K562 (cell line): Measurements from ENCODE around the gene NIPAL1. TPM values are rescaled to one million over a fixed set of nuclear protein-coding genes. Genes with fewer than 3 reads are reported as not detected.

Experiments
- ATAC-seq: fragments of 200-7000 bp; cut with Tn5 transposase; 3 replicates; pipeline ENCODE4 v1.9.1; 2020; ENCODE audit warnings: moderate library complexity
- BruUV-seq: library from RNA; stranded (reverse); fragments of 400-500 nt; replicated peaks from 2 replicates; lab custom pipeline; 2021; lab: Mats Ljungman, UMichigan
- CTCF ChIA-PET: fragments of 300-600 bp; formaldehyde crosslinking; extraction: SDS; loops from one replicate; lab custom pipeline; 2021; ENCODE audit warnings: low intra/inter-chr PET ratio; lab: Yijun Ruan, JAX
- POLR2A ChIA-PET: fragments of 300-600, 350-650 bp; sonication (Branson Sonifier 250); formaldehyde crosslinking; extraction: SDS; loops from one replicate; lab custom pipeline; 2021; ENCODE audit warnings: antibody characterized with exemption, inconsistent platforms; lab: Yijun Ruan, JAX
- DNase-seq, 4 experiments: peaks; one replicate each; pipeline versions ENCODE4 v3.0.0 to v3.0.0-alpha.2; 2011 to 2018; ENCODE audit warnings: low spot score in 3 of 4, mixed read lengths in 3 of 4; ENCODE audit errors: extremely low read depth in 1 of 4
- FAIRE-seq: peaks from 2 replicates; lab custom pipeline; 2011; peaks lifted over from hg19 to GRCh38; lab: Jason Lieb, UNC
- H2AFZ ChIP-seq: 2 replicates; pipeline ENCODE4 v1.6.0; 2011; ENCODE audit warnings: low read depth, low read length, control low read depth, inconsistent platforms
- H3K27ac ChIP-seq: fragments of 200-600 bp; 3 replicates; pipeline ENCODE4 v1.8.0; 2011; ENCODE audit warnings: low read depth, mild to moderate bottlenecking, control low read depth, inconsistent platforms, low read length, moderate library complexity, mixed read lengths; ENCODE audit errors: extremely low read depth
- H3K27me3 ChIP-seq, 2 experiments: fragments of 300-600 bp in 1 of 2; 2 replicates in 1 of 2; 3 replicates in 1 of 2; pipeline versions ENCODE4 v1.6.0 to v1.8.0; 2011; ENCODE audit warnings: inconsistent platforms in 2 of 2, low read length in 2 of 2, mild to moderate bottlenecking in 1 of 2, mixed read lengths in 1 of 2, moderate library complexity in 1 of 2; ENCODE audit not compliant: control insufficient read depth in 2 of 2, insufficient read depth in 2 of 2
- H3K36me3 ChIP-seq: fragments of 300-600 bp; 3 replicates; pipeline ENCODE4 v1.8.0; 2011; ENCODE audit warnings: mild to moderate bottlenecking, low read length, inconsistent platforms; ENCODE audit not compliant: control insufficient read depth, insufficient read depth
- H3K4me1 ChIP-seq, 2 experiments: fragments of 200-600 bp in 1 of 2; replicated peaks in 1 of 2; 2 replicates in 1 of 2; 3 replicates in 1 of 2; pipeline versions ENCODE4 v1.5.1 to v1.8.0; 2011; ENCODE audit warnings: inconsistent platforms in 2 of 2, low read length in 2 of 2, mild to moderate bottlenecking in 1 of 2, mixed read lengths in 1 of 2, moderate library complexity in 1 of 2; ENCODE audit not compliant: control insufficient read depth in 2 of 2, insufficient read depth in 2 of 2
- H3K4me2 ChIP-seq: 2 replicates; pipeline ENCODE4 v1.6.1; 2011; ENCODE audit warnings: low read length, control low read depth, inconsistent platforms, mixed read lengths; ENCODE audit not compliant: insufficient read depth
- H3K4me3 ChIP-seq: fragments of 200-600 bp; sonication (generic), shearing (Covaris generic); 2 replicates; pipeline ENCODE4 v1.5.1; 2016; ENCODE audit warnings: control low read depth, inconsistent platforms
- H3K79me2 ChIP-seq: fragments of 200-600 bp; 3 replicates; pipeline ENCODE4 v1.8.0; 2011; ENCODE audit warnings: low read length, inconsistent platforms; ENCODE audit not compliant: control insufficient read depth, insufficient read depth
- H3K9ac ChIP-seq, 2 experiments: 2 replicates each; pipeline versions ENCODE4 v1.6.0 to v1.6.1; 2011; ENCODE audit warnings: low read depth in 2 of 2, low read length in 2 of 2, control low read depth in 1 of 2, inconsistent platforms in 1 of 2, mild to moderate bottlenecking in 1 of 2, mixed read lengths in 1 of 2; ENCODE audit not compliant: insufficient read depth in 1 of 2
- H3K9me1 ChIP-seq: one replicate; pipeline ENCODE4 v1.6.0; 2011; ENCODE audit warnings: inconsistent platforms, mild to moderate bottlenecking, low read length, moderate library complexity; ENCODE audit not compliant: control insufficient read depth, insufficient read depth
- H3K9me3 ChIP-seq: replicated peaks from 2 replicates; pipeline ENCODE4 v1.5.1; 2011; ENCODE audit warnings: low read depth, low read length, inconsistent platforms; ENCODE audit not compliant: control insufficient read depth, insufficient read depth
- H4K20me1 ChIP-seq: replicated peaks from 2 replicates; pipeline ENCODE4 v1.6.1; 2011; ENCODE audit warnings: low read length, inconsistent platforms, mixed read lengths; ENCODE audit not compliant: control insufficient read depth, insufficient read depth
- BCOR ChIP-seq: fragments of 450-650 bp; IDR thresholded peaks from 2 replicates; pipeline ENCODE4 v1.6.1; 2016
- CHAMP1 ChIP-seq: fragments of 450-650 bp; IDR thresholded peaks from 2 replicates; pipeline ENCODE4 v1.6.1; 2016; ENCODE audit warnings: mild to moderate bottlenecking
- ERF ChIP-seq: fragments of 450-650 bp; formaldehyde crosslinking; IDR thresholded peaks from 2 replicates; pipeline ENCODE4 v1.4.0; 2020; ENCODE audit warnings: mild to moderate bottlenecking, mixed read lengths
- MECOM ChIP-seq: fragments of 250-450 bp; sonication (Bioruptor Pico); IDR thresholded peaks from 2 replicates; pipeline ENCODE4 v1.8.0; 2022; ENCODE audit warnings: inconsistent platforms
- NFIC ChIP-seq: fragments of 450-650 bp; IDR thresholded peaks from 2 replicates; pipeline ENCODE4 v1.6.1; 2017; ENCODE audit warnings: mild to moderate bottlenecking, inconsistent platforms
- RAD21 ChIP-seq, 2 experiments: fragments of 250-450 bp in 1 of 2; fragments of 450-650 bp in 1 of 2; sonication (Bioruptor Pico) in 1 of 2; formaldehyde crosslinking in 1 of 2; IDR thresholded peaks in 1 of 2; conservative IDR thresholded peaks in 1 of 2; 2 replicates each; pipeline versions ENCODE4 v1.4.0 to v1.8.0; 2020 to 2022; ENCODE audit warnings: mild to moderate bottlenecking in 2 of 2, moderate library complexity in 1 of 2
- TAF9B ChIP-seq: fragments of 450-650 bp; IDR thresholded peaks from 2 replicates; pipeline ENCODE4 v1.6.1; 2018; ENCODE audit warnings: mild to moderate bottlenecking; ENCODE audit not compliant: partially characterized antibody
- ZNF830 ChIP-seq: fragments of 250-450 bp; sonication (Bioruptor Pico); IDR thresholded peaks from 2 replicates; pipeline ENCODE4 v1.5.0; 2021; ENCODE audit warnings: mild to moderate bottlenecking
- WGBS: fragments of 100-300 bp; shearing (Covaris generic); methylation state at CpG from one replicate; pipeline ENCODE4 v1.1.6; 2016; ENCODE audit warnings: low coverage, mixed read lengths; ENCODE audit not compliant: insufficient coverage; ENCODE audit errors: missing lambda C conversion rate; 5-methylcytosine and 5-hydroxymethylcytosine counted together
- in situ Hi-C: fragments of 300-500 bp; cut with MboI; formaldehyde crosslinking; loops from 4 replicates; pipeline ENCODE4 v1.15.0; 2018; ENCODE audit warnings: inconsistent platforms, mixed read lengths
- intact Hi-C: fragments of 100-400 bp; cut with micrococcal nuclease; formaldehyde crosslinking; loops from 2 replicates; pipeline ENCODE4 v1.14.2; 2022
- polyA plus RNA-seq, 8 experiments: library from polyadenylated mRNA; depleted of rRNA in 4 of 8; stranded (reverse) in 5 of 8; unstranded in 3 of 8; fragments of >200 nt; fragmentation: Nextera tagmentation in 2 of 8; fragmentation: Illumina TruSeq in 1 of 8; extraction: Ambion mirVana in 2 of 8; extraction: Trizol in 1 of 8; gene quantifications; 2 replicates each; pipeline versions ENCODE4 v1.2.1 to v1.2.3, GENCODE V29; 2011 to 2014; ENCODE audit warnings: inconsistent platforms in 1 of 8, missing spikeins in 1 of 8
- total RNA-seq, 7 experiments: library from RNA; depleted of rRNA in 6 of 7; stranded (reverse); fragments of >200 nt in 6 of 7; fragmentation: Illumina TruSeq in 2 of 7; extraction: Trizol in 2 of 7; gene quantifications; 2 replicates each; pipeline versions ENCODE4 v1.2.1 to v1.2.3, GENCODE V29; 2011 to 2021; ENCODE audit warnings: low replicate concordance in 1 of 7
- TF ChIP-seq, protein P1 (sequence below): fragments of 250-450 bp; sonication (Bioruptor Pico); IDR thresholded peaks from 2 replicates; pipeline ENCODE4 v1.8.0; 2022; ENCODE audit warnings: inconsistent platforms
- TF ChIP-seq, protein P2 (sequence below): fragments of 250-450 bp; sonication (Bioruptor Pico); IDR thresholded peaks from 2 replicates; pipeline ENCODE4 v1.9.0; 2021; ENCODE audit warnings: mild to moderate bottlenecking, inconsistent platforms

The NIPAL1 gene
- total and polyA plus RNA-seq, 9 of the 15 experiments (the other 6 are each of a cell fraction or from before 2014, with no cell fraction given) = 0.03 to 0.43 (median 0.25) TPM

DNA sequence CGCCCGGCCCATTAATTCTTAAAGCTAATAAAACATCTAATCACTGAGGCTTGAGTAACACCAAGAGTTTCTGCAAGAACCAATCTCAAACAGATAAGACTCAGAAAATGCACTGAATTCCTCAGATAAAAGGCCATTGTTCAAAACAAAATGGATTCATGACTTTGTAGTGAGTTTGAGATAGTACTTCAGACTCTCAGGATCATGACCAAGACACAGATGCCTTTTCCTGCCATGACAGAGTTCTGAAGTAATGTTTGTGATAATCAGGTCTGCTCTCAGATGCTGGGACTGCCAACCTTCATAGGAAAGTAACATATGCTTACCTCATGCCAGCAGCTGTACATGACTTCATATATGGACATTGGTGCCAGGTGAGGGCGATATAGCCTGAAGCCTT is 54.6 kb downstream of the NIPAL1 start:
- DNase-seq = no peak
- no peak for ATAC-seq
- no peaks in the 10 kb centered on the region for H4K20me1 ChIP-seq
- no peak overlapping the region for H3K27ac ChIP-seq
- H2AFZ ChIP-seq = no peak overlapping the region
- CTCF ChIA-PET = no interaction called here
- no TSS peak for BruUV-seq
- no peaks in the 10 kb centered on the region for H3K9me3 ChIP-seq
- no peaks in the 10 kb centered on the region; a peak in 1 of 5 replicates for H3K27me3 ChIP-seq
- no peaks in the 10 kb centered on the region for H3K4me1 ChIP-seq
- intact Hi-C loops = no loop called here
- peak; percentile 71 for FAIRE-seq
- H3K9ac ChIP-seq = no peak overlapping the region
- no peaks in the 10 kb centered on the region for H3K36me3 ChIP-seq
- no peaks in the 10 kb centered on the region for H3K9me1 ChIP-seq
- no peak overlapping the region for H3K4me2 ChIP-seq
- no peak overlapping the region for H3K4me3 ChIP-seq
- TF ChIP-seq, protein P1, sequence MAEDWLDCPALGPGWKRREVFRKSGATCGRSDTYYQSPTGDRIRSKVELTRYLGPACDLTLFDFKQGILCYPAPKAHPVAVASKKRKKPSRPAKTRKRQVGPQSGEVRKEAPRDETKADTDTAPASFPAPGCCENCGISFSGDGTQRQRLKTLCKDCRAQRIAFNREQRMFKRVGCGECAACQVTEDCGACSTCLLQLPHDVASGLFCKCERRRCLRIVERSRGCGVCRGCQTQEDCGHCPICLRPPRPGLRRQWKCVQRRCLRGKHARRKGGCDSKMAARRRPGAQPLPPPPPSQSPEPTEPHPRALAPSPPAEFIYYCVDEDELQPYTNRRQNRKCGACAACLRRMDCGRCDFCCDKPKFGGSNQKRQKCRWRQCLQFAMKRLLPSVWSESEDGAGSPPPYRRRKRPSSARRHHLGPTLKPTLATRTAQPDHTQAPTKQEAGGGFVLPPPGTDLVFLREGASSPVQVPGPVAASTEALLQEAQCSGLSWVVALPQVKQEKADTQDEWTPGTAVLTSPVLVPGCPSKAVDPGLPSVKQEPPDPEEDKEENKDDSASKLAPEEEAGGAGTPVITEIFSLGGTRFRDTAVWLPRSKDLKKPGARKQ (CRISPR knock-in tag) = no peak
- TF ChIP-seq TAF9B = no peak
- no peak for TF ChIP-seq NFIC
- H3K79me2 ChIP-seq = no peaks in the 10 kb centered on the region
- in situ Hi-C loops = no loop called here
- POLR2A ChIA-PET = interaction anchor here (0.6 kb wide), 1 partner anchor 492 kb away, joined by 5 read pairs; no protein-coding TSS in a partner anchor
- 19% methylated on average over 3 of the region's 3 CpGs for WGBS

- ChIA-PET CTCF (no interaction called here), POLR2A (no interaction called here)
- H4K20me1 ChIP-seq = no peaks in the 10 kb centered on the region
- H3K79me2 ChIP-seq = no peaks in the 10 kb centered on the region
- intact Hi-C loops = no loop called here
- in situ Hi-C loops = no loop called here
- H3K27me3 ChIP-seq = no peaks in the 10 kb centered on the region
- FAIRE-seq (no peak), ATAC-seq (no peak), DNase-seq (no peak)
- H3K9ac ChIP-seq = no peak overlapping the region
- H2AFZ ChIP-seq = no peak overlapping the region
- H3K9me3 ChIP-seq = no peaks in the 10 kb centered on the region
- no TSS peak for BruUV-seq
- H3K27ac ChIP-seq = no peak overlapping the region
- no peaks in the 10 kb centered on the region for H3K4me1 ChIP-seq
- no peak overlapping the region for H3K4me3 ChIP-seq
- no peaks in the 10 kb centered on the region for H3K36me3 ChIP-seq
- H3K9me1 ChIP-seq = no peaks in the 10 kb centered on the region
- 2% methylated on average over 3 of the region's 3 CpGs for WGBS
- H3K4me2 ChIP-seq = no peak overlapping the region
- TF ChIP-seq ZNF830 (CRISPR knock-in tag) (no peak), BCOR (no peak), RAD21 (CRISPR knock-in tag; conservative IDR thresholded peaks at IDR 0.05 in 1 of 2, IDR thresholded peaks at IDR 0.05 in 1 of 2) (no peak), CHAMP1 (no peak), ERF (no peak), MECOM (CRISPR knock-in tag) (no peak)
- TF ChIP-seq, protein P2, sequence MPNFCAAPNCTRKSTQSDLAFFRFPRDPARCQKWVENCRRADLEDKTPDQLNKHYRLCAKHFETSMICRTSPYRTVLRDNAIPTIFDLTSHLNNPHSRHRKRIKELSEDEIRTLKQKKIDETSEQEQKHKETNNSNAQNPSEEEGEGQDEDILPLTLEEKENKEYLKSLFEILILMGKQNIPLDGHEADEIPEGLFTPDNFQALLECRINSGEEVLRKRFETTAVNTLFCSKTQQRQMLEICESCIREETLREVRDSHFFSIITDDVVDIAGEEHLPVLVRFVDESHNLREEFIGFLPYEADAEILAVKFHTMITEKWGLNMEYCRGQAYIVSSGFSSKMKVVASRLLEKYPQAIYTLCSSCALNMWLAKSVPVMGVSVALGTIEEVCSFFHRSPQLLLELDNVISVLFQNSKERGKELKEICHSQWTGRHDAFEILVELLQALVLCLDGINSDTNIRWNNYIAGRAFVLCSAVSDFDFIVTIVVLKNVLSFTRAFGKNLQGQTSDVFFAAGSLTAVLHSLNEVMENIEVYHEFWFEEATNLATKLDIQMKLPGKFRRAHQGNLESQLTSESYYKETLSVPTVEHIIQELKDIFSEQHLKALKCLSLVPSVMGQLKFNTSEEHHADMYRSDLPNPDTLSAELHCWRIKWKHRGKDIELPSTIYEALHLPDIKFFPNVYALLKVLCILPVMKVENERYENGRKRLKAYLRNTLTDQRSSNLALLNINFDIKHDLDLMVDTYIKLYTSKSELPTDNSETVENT (CRISPR knock-in tag) = no peak
Observed at GRCh38 chr4:48073567-48074103, 57.1 kb downstream of the NIPAL1 start.
